AML-193 (cell line): ENCODE results near the gene GAK.

Experiments used
- DNase-seq, 2 experiments: peaks; one replicate each; lab custom pipeline; 2025; lab: John Stamatoyannopoulos, UW

The GAK gene

DNA sequence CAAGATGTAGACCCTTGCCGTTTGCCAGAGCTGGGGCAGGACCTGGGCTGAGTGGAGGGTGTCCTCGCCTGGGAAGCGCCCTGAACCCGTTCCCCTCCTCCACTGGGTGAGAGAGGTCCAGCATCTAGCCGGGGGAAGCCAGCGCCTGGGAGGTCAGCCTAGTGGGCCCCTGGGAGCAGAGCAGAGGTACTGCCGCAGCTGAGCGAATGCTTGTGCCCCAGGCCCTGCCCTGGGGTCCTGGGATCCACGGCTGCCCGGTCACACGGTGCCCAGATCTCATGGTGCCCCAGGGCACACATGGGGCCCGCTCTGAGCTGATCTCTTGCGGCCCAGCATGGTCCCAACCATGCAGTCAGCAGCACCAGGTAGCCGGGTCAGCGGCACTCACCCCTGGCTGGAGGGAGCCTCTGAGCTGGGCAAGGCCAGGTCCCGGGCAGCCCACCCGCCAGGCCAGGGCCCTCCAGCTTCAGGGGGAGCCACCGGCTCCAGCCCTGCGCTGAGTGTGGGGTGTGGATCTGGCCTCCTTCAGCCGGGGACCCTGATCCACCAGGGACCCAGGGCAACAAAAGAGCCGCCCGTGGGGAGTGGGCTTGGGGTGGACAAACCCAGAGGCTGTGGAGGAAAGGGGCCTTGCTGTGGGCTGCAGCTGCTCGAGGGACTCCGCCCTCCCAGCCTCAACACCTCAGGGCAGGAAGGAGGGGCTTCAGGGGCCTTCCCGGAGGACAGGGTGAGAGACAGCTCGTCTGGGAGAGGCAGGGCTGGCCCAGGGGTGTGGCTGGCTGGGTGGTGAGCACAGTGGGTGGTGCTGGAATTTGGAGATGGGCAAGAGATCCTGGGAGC lies 102.1 kb downstream of the GAK start:
- no peak for DNase-seq

DNA sequence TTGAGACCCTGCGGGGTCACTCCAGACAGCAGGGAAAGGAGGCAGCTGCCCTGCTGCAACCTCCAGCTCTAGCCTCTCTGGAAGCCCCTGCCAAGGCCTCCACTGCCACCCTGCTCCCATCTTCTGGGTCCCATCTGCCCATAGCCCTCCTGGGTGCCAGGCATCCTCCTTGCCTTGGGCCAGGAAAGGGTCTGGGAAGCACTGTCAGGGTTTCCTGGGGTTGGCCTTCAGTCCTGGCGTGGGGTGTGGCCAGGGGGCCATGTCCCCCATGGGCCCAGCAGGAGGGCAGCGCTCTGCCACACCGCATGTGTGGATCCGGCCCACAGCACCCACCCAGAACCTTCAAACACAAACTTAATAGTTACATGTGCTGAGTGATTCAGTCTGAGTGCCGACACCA lies 102.8 kb downstream of the GAK start:
- no peak for DNase-seq

DNA sequence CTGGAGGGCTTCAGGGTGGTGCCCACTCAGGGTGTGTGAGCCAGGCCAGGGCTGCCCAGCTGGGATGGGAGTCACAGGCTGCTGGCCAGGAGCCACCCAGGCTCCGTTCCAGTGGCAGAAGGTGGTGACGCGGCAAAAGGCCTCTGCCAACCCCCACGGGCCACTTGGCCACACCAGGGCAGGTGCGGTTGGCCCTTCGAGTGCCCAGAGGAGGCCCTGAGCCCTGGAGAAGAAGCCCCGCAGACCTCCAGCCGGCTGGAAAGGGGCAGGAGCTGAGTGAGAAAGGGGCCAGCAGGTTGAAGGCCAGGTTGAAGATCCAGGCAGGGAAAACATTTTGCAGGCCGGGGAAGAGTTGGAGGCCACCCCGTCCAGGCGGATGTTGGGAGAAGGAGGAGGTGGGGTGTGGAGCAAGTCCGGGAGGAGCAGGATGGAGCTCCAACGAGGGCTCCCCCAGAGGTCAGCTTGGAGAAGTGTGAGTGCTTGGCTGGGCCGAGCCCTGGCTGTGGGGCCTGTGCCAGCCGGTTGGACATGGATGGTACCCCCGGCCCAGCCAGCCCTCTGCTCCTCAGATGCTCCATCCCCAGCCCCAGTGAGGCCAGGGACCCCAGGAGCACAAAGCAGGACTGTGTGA lies 103.4 kb downstream of the GAK start:
- no peak for DNase-seq

DNA sequence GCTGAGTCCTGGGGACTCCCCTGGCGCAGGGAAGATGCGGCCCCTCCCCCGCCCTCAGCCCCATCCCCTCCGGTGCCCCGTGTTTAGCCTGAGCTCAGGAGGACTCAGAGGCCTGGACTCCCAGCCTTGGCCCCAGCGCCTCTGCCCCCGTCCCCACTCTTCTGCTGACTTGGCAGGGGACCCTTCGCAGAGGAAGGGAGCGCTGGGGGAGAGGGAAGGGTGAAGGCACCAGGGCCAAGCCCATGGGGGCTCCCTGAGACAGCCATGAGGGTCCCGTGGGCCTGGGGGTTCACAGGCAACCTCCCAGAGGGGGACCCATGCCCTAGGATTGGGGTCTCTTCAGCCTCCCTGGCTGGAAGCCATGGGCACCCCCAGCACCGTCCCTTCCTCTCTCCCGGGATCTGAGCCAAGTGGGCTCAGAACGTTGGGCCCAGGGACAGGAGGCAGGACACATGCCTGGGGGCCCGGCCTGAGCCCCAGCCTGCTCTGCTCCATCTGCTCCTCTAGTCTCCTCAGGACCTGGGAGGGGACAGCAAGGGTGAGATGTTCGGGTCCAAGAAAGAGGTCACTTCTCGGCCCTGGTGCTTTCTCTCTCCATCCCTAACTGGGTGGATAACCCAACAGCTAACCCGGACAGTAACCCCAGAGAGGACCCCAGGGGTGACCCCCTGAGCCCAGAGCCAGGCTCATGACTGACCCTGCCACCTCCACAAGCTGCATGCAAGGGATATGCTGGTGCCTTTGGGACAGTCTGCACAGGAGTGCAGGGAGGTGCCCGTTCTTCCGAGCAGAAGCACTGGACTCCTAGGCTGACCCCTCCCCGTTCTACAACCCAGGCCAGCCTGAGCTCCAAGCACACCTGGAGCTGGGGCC lies 104.7 kb downstream of the GAK start:
- DNase-seq, result no peak

DNA sequence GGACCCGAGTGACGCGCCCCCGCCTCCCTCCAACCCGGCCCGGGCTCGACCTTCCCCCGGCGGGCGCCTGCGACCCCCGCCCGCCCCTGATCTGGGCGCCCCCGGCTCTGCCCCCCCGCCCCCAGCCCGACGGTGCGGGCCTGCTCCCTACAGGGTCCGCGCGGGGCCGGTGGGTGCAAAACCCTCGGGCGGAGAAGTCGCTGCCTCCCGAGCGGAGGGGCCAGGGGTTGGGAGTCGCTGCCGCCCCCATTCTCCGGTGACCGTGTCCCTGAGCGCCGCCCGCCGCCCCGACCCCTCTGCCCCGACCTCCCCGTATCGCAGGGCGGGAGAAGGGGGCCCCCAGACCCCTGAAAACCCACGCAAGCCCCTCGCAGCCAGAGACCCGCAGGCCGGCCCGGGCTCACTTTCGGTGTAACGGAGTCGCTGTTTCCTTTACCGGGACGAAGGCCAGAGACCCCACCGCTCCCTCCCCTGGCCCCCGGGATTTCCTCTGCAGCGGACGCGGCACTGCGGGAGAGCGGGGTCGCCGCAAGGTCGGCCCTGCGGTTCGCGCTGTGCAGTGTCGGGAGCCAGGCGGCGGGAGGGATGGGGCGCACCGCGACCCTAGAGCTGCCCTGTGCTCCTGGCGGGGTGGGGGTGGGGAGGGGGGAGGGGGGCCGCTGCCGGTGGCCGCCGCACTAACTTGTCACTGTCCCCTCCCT lies 105.5 kb downstream of the GAK start:
- no peak for DNase-seq

DNA sequence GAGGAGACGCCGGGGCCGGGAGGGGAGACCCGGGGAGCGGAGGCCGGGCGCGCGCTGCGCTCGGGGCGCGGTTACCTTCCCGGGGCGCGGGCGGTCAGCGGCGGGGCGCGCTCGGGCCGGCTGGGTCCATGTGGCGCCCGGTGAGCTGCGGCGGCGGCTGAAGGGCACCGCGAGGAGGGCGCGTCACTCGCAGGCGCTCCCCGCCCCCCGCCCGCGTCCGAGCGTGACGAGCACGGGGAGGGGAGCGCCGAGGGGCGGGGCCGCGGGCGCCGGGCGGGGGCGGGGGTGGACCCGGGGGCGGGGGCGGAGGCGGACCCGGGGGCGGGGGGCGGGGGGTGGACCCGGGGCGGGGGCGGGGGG lies 106.2 kb downstream of the GAK start, which contains the start of gene CPLX1:
Gene CPLX1 (minus strand): TSS at position 159 of the 360 bp plus-strand sequence. CDS start 1,607 bp downstream, outside the sequence.
- no peak for DNase-seq

DNA sequence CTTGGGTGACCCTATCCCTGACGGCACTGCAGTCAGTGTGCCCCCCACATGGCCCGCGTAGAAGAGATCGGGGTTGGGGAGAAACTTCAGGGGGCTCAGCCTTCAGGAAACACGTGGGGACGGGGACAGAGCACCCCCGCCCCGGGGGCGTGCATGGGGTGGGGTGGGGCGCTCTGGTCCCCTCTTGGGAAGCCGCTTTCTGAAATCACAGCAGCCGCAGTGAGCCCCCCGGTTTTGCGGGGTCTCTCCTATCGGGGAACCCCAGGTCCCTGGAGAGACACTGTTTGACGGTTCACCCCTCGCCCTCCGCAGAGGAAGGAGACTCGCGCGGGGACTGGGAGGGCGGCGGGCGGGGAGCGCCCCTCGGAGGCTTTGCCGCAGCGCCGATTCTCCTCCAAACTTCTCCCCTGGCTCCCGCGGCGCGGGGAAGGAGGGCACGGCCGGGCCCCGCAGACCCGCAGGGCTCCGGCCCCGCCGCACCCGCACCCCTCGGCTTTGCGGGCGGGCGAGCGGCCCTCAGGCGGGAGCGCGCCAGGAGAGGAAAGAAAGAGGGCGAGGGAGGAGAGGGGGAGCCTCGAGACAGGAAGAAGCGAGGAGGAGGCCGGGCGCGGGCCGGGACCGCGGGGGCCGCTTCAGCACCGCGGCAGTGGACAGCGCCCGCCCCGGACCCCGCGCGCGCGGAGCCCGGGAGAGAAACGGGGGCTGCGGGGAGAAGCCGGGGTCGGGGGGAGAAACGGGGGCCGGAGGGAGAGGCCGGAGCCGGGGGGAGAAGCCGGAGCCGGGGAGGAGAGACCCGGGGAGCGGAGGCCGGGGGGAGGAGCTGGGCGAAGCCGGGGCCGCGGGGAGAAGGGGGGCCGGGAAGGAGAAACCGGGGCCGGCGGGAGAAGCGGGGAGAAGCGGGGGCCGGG lies 106.8 kb downstream of the GAK start:
- no peak for DNase-seq

DNA sequence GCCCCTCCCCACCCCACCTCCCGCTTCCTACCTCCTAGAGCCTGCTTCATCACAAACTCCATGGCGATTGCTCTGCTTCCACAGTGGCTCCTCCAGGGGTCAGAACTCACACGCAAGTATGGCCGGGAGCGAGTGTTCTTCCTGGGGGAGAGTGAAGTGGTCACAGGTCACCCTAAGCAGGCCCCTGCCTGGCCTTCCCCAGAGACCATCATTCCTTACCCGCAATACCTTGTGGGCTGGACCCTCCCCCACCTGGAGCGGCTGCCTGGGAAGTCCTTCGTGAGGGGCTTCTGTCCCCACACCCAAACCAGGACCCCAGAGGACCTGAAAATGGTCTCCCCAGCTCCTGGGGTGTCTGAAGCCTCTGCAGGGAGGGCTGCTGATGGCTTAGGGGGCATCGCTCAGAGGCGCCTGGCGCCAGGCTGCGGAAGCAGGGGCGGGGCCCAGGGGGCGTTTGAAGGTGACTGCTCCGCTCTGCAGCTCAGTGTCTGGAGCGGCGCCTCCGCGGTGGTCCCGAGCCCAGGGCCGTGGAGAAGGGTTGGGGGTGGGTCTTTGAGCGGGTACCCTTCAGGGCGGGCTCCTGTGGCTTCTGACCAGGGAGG lies 107.6 kb downstream of the GAK start:
- no peak for DNase-seq

DNA sequence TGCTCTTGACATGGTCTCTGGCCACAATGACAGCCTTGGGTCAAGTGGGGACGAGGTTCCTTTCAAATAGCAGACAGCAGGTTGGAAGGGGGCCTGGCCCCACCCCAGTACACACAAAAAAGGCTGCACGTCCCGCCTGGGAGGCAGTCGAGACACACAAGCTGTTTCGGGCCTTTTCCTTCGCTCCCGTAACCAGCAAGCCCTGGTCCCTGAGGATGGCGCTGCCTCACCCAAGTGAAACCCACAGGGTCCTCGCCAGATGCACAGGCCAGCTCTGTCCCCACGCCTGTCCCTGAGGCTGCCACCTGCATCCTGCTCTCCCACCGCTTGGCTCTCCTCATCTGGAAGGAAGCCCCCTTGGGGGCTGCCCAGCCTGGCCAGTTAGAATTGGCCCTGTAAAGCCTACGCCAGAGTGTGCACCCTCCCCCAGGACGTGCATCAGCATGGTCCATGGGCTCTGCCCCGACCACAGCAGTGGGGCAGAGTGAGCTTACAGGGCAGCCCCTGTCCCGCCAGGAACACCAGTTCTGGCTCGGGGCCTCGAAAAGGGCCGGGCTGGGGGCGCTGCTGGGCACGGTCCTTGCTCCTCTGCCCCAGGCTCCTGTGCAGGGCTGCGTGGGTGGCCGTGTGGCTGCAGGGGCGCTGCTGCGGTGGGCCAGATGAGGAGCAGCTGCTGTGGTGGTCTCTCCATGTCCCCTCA lies 108.2 kb downstream of the GAK start:
- no peak for DNase-seq

DNA sequence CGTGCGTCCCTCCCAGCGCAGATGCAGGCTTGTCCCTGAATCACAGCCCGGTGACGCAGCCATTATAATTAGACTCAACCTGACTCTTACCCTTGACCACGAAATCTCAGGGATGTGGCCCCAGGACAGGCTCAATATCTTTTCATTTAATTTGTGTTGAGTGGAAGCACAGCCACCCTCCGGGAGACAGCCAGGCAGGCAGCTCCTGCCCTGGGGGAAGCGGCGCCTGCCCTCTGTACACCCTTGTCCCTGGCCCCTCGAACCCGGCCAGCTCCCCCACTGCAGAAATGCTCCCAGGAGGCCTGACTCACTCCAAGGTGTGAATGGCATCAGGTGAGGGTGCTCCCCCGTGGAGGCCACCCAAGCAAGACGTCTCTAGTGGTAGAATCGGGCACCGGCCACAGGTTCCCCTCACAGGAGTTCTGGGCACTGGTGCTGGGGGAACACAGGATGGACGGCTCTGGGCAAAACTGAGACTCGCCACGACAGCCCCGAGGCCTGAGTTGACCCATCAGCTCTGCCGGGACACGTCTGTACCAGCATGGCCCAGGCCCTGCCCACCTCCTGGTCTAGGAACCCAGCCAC lies 108.8 kb downstream of the GAK start:
- no peak for DNase-seq

DNA sequence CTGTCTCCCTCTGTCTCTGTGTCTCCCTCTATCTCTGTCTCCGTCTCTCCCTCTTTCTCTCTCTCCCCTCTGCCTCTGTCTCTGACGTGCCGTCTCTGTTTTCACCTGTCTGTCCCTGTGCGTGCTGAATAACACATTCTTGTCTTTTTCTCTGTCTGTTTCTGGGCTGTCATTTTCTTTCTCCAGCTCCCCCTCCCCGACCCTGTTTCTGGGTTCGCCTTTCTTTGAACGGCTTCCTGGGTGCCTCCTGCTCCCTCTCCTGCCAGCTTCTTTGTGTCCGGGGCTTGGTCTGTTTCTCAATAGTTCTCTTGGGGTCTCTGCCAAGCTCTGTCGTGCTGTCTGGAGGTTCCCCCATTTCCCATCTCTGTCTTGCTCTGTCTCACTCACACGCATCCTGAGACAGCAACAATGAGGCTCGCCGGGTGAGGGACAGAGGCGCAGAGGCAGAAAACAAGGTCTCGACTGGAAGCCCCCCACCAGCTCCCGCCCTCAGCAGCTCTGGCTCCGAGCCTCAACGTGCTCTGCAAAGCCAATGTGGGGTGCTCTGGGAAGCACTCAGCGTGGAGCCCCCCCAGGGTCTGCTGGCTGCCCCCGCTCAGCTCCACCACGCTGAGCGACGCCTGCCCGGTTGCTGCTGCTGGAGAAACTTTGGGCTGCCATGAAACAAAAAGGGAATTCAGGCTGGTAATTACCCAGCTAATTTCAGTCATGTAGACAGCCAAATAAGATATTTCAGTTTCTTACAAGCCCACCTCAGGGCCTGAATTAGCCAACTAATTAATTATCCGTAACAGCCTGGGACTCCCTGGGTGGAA lies 109.5 kb downstream of the GAK start:
- DNase-seq, result no peak

DNA sequence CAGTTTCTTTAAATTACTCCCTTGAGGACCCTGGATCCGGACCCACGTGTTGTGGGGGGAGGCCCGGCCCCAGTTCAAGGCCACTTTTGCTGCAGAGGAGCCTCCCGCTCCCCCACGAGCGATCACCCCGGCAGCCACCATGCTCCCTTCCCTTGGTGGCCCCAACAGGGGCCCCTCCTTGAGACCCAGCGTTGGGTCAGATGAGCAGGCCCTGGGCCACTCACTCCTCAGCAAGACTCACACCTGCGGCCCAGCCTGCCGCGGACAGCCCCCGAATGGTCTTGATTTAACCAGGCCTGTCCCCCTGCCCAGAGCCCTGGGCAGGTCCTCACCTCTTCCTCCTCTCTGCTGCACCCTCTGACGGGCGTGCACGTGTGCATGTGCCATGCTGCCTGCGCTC lies 110.5 kb downstream of the GAK start:
- DNase-seq, result no peak

DNA sequence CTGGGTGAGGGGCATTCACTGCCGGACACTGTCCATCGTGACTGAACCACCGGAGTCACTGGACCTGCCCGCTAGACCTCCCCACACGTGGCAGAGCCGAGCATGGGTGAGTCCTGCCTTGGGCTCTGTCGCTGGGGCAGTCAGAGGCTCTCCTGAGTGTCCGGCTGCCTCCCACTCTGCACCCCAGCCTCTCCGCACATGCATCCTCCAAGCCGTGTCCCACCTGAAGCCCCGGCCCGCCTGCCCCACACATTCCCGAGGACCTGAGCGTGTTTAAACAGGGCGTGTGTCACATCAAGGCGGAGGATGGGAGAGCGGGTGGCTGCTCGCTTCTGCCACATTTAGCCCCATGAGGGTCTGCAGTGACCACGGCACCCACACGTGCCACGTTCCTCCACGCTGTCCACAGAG lies 110.9 kb downstream of the GAK start:
- no peak for DNase-seq

DNA sequence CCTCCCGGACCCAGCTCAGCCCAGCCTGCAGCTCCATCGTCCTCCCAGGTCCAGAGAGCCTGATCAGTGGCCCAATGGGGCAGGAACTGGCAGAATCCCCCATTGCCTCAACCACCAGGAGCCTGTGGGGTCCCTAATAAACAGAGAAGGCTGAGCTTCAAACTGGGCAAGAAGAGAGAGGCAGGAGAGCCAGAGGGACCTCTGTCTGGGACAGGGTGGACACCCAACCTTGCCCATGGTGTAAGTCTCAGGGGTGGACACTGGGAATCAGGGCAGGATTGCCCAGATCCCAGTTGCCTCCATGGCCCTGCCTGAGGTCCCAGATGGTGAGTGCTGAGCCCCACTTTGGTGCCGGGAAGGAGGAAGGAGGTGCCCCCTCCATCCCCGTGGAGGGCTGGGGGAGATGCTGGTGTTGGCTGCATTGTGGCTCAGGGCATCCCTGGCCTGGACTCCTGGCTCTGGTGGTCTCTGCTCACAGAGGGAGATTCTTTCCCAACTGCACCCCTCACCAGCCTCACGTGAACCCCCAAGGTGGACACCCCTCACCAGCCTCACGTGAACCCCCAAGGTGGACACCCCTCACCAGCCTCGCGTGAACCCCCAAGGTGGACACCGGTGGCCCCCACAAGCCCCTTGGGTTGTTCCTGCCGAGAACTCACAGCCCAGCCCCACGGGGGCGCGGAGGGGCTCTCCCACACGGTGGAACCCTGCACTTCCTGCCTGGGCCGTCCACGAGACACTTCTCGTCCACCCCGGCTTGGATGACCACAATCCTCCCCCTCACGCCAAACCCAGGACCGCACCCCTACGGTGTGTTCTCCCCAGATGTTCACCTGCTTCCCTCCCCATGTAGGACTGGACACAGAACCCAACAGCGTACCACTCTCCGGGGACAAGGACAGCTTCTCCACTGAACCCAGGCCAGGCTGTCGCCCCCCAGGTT lies 111.6 kb downstream of the GAK start:
- DNase-seq, result no peak

DNA sequence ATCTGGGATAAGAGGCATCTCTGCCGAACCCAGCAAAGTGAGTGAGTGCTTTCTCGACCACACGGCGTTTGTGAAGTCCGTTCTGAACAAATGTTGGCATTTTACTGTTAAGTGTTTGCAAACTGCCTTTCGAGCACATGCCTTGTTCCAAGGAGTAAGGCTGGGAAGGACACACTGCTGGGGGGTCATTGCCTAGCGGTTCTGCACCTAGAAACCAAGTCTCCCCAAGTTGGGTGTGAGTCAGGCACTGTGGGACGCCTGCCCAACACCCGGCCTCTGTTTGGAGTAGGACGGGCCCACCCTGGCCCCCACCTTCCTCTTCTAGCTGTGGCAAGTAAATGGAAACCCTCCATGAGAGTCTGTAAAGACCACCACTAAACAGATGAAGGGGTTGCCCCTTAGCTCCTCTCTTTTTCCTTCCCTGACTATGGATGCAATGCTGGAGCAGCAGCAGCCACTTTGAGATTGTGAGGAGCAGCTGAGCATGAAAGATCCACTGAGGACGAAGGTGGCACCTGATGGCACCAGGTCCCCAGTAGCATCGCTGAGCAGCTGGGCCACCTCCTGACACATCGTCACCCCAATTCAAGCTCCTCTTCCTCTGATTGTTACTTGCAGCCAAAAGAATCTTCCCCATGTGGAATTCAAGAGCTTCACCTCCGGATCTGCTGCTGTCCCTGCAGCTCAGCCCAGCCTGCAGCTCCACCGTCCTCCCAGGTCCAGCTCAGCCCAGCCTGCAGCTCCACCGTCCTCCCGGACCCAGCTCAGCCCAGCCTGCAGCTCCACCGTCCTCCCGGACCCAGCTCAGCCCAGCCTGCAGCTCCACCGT lies 112.5 kb downstream of the GAK start:
- no peak for DNase-seq

DNA sequence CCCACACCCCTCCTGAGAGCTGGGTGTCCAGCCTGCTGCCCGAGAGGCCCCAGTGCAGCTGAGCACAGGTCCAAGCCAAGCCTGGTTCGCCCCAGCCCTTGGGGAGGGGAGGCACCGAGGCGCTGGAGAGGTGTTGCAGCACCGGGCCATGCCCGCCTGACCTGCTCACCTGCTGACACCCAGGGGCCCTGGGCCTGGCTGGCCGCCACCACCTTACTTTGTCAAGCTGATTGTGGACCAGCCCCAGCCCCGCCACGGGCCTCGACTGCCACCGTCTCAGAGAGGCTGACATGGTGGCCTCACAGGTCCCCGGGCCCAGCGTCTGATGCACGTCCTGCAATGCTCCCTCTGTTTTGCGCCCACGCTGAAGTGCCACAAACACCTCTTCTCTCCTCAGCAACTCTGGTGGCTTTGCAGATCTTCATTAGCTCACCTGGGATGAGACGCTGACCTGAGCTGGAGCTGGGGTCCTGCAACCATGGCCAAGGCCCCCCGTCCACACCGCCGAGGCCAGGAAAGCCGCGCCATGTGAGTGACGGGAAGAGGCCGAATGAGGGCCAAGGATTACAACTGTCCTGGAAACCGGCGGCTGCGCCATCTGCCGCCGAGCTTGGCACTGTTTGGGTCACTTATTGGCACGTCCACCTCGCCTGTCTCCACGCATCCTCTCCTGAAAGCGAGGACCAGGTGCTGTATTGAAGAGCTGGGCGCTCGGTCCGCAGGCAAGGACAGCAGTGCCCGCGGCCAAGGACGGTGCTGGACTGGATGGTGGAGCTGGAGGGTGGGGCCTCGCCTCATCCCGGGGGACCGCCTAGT lies 113.8 kb downstream of the GAK start:
- DNase-seq, result no peak
